A673 (cell line): ENCODE data around the gene SDS. TPM values are rescaled to one million over a fixed set of nuclear protein-coding genes. Genes with fewer than 3 reads are reported as not detected.

Experiments used
- BruUV-seq: library from RNA; stranded (reverse); fragments of 400-500 nt; replicated peaks from 2 replicates; lab custom pipeline; 2021; lab: Mats Ljungman, UMichigan
- CTCF ChIA-PET: fragments of 300-600 bp; sonication (Branson Sonifier 250); formaldehyde crosslinking; loops from one replicate; lab custom pipeline; 2022; ENCODE audit warnings: antibody characterized with exemption; lab: Charles Lee
- POLR2A ChIA-PET: fragments of 300-600 bp; sonication (Branson Sonifier 250); formaldehyde crosslinking; loops from one replicate; lab custom pipeline; 2022; ENCODE audit warnings: antibody characterized with exemption; ENCODE audit not compliant: low non-redundant PET; lab: Charles Lee
- DNase-seq: peaks from one replicate; pipeline ENCODE4 v3.0.0-alpha.2; 2015; ENCODE audit warnings: low spot score
- H3K27ac ChIP-seq: fragments of 200-600 bp; sonication (generic); 2 replicates; pipeline ENCODE4 v1.5.1; 2016; ENCODE audit warnings: mixed run types, low read depth, mild to moderate bottlenecking, mixed read lengths, antibody characterized with exemption, low read length; ENCODE audit not compliant: poor library complexity, severe bottlenecking
- H3K27me3 ChIP-seq: fragments of 200-600 bp; sonication (generic); replicated peaks from 2 replicates; pipeline ENCODE4 v1.6.1; 2017; ENCODE audit warnings: mixed run types, low read depth, mild to moderate bottlenecking, mixed read lengths, antibody characterized with exemption, low read length; ENCODE audit not compliant: insufficient read depth, poor library complexity
- H3K36me3 ChIP-seq: fragments of 200-600 bp; sonication (generic); 2 replicates; pipeline ENCODE4 v1.6.1; 2016; ENCODE audit warnings: mixed run types, mild to moderate bottlenecking, mixed read lengths, antibody characterized with exemption, low read length; ENCODE audit not compliant: insufficient read depth, poor library complexity, severe bottlenecking
- H3K4me1 ChIP-seq: fragments of 200-600 bp; sonication (generic); 2 replicates; pipeline ENCODE4 v1.6.1; 2017; ENCODE audit warnings: mixed run types, mild to moderate bottlenecking, mixed read lengths, antibody characterized with exemption, low read length; ENCODE audit not compliant: insufficient read depth, poor library complexity, severe bottlenecking
- H3K4me3 ChIP-seq: fragments of 200-600 bp; sonication (generic); 2 replicates; pipeline ENCODE4 v1.5.1; 2016; ENCODE audit warnings: low read depth, mixed run types, mild to moderate bottlenecking, mixed read lengths, low read length; ENCODE audit not compliant: poor library complexity, severe bottlenecking
- H3K9me3 ChIP-seq: fragments of 200-600 bp; sonication (generic); 2 replicates; pipeline ENCODE4 v1.6.1; 2016; ENCODE audit warnings: mixed run types, low read depth, mild to moderate bottlenecking, mixed read lengths, antibody characterized with exemption, low read length; ENCODE audit not compliant: poor library complexity, severe bottlenecking
- EZH2 ChIP-seq: fragments of 200-600 bp; sonication (generic); IDR thresholded peaks from 2 replicates; pipeline ENCODE4 v1.6.1; 2017; ENCODE audit warnings: borderline replicate concordance, low read depth, mild to moderate bottlenecking, mixed read lengths, antibody characterized with exemption, low read length; ENCODE audit not compliant: poor library complexity, severe bottlenecking
- intact Hi-C: fragments of 100-400 bp; cut with micrococcal nuclease; formaldehyde crosslinking; loops from one replicate; pipeline ENCODE4 v1.10.0; 2022; ENCODE audit not compliant: unreplicated experiment
- total RNA-seq: library from RNA; stranded (reverse); gene quantifications from 2 replicates; pipeline ENCODE4 v1.2.3, GENCODE V29; 2021
- TF ChIP-seq, protein P1 (sequence below): fragments of 300-800, 200-600 bp; sonication (generic); conservative IDR thresholded peaks from 2 replicates; pipeline ENCODE4 v1.5.1; 2017; ENCODE audit warnings: low read depth, mild to moderate bottlenecking, antibody characterized with exemption, low read length, moderate library complexity, mixed read lengths

Gene SDS
- total RNA-seq, 1 experiment from 2014 or later: not detected

- H3K27ac ChIP-seq: no peak overlapping the region
- ChIA-PET CTCF (no interaction called here), POLR2A (interaction anchor here (0.7 kb wide), 1 partner anchor 330 kb away, joined by 11 read pairs; no protein-coding TSS in a partner anchor)
- no peaks in the 10 kb centered on the region for H3K9me3 ChIP-seq
- H3K27me3 ChIP-seq: no peaks in the 10 kb centered on the region
- DNase-seq: no peak
- intact Hi-C loops: no loop called here
- BruUV-seq: no TSS peak
- no peaks in the 10 kb centered on the region for H3K4me1 ChIP-seq
- TF ChIP-seq, protein P1, sequence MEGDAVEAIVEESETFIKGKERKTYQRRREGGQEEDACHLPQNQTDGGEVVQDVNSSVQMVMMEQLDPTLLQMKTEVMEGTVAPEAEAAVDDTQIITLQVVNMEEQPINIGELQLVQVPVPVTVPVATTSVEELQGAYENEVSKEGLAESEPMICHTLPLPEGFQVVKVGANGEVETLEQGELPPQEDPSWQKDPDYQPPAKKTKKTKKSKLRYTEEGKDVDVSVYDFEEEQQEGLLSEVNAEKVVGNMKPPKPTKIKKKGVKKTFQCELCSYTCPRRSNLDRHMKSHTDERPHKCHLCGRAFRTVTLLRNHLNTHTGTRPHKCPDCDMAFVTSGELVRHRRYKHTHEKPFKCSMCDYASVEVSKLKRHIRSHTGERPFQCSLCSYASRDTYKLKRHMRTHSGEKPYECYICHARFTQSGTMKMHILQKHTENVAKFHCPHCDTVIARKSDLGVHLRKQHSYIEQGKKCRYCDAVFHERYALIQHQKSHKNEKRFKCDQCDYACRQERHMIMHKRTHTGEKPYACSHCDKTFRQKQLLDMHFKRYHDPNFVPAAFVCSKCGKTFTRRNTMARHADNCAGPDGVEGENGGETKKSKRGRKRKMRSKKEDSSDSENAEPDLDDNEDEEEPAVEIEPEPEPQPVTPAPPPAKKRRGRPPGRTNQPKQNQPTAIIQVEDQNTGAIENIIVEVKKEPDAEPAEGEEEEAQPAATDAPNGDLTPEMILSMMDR: no peak
- no peak for TF ChIP-seq EZH2
- H3K36me3 ChIP-seq: no peaks in the 10 kb centered on the region
- no peak overlapping the region for H3K4me3 ChIP-seq
These were observed 10.6 kb downstream of the SDS start for GRCh38 chr12:113392988-113393579.

GRCh38 chr12:113392520-113392919 is 11.2 kb downstream of the SDS start:
- ChIA-PET CTCF (interaction anchor here (0.5 kb wide), 1 partner anchor 147 kb away, joined by 13 read pairs; no protein-coding TSS in a partner anchor), POLR2A (no interaction called here)
- no TSS peak for BruUV-seq
- no peaks in the 10 kb centered on the region for H3K4me1 ChIP-seq
- no peaks in the 10 kb centered on the region for H3K36me3 ChIP-seq
- no peak overlapping the region for H3K27ac ChIP-seq
- no peak overlapping the region for H3K4me3 ChIP-seq
- intact Hi-C loops: no loop called here
- TF ChIP-seq EZH2: no peak
- TF ChIP-seq, protein P1: no peak
- no peaks in the 10 kb centered on the region for H3K27me3 ChIP-seq
- no peaks in the 10 kb centered on the region for H3K9me3 ChIP-seq
- no peak for DNase-seq

DNA sequence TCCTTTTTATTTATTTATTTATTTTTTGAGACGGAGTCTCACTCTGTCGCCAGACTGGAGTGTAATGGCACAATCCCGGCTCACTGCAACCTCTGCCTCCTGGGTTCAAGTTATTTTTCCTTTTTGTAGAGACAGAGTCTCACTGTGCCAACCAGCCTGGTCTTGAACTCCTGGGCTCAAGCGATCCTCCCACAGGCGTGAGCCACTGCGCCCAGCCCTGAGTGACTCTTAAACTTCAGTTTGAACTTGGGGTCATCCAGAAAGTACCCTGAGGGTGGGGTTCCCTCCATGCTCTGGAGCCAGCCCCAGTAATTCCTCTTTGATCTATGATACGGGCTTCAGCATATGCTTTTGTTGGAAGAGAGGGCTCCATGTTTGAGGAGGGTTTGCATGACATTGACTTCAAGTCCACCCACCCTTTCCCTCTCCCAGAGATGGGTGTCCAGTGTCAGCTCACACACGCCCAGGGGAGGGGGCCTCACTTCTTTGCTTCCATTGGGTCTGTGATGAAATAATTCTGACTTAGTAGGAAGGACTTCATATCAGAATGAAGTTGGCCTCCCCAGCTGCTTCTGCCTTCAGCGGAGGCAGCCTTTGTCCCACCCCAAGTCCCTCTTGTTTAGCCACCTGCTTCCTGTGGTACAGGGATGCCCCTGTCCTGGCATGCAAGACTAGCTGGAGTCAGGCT is 11.9 kb downstream of the SDS start:
- CTCF ChIA-PET: interaction anchor here (0.5 kb wide), 1 partner anchor 146 kb away, joined by 13 read pairs; no protein-coding TSS in a partner anchor
- no TSS peak for BruUV-seq

More for the DNA sequence above, 11.9 kb downstream of the SDS start:
- H3K36me3 ChIP-seq: peaks cover 4% of the 10 kb centered on the region
- no peaks in the 10 kb centered on the region for H3K4me1 ChIP-seq
- no peaks in the 10 kb centered on the region for H3K9me3 ChIP-seq
- intact Hi-C loops: no loop called here
- no peak overlapping the region for H3K27ac ChIP-seq
- H3K27me3 ChIP-seq: no peaks in the 10 kb centered on the region
- POLR2A ChIA-PET: no interaction called here
- TF ChIP-seq EZH2: no peak
- TF ChIP-seq, protein P1: no peak
- no peak for DNase-seq
- no peak overlapping the region for H3K4me3 ChIP-seq
